H1 (cell line): Measurements from ENCODE around the gene SLC25A26. TPM values are rescaled to one million over a fixed set of nuclear protein-coding genes. Genes with fewer than 3 reads are reported as not detected.

Experiments
- CTCF ChIA-PET: fragments of 300-600 bp; sonication (Branson Sonifier 250); formaldehyde crosslinking; loops from one replicate; lab custom pipeline; 2021; ENCODE audit not compliant: partially characterized antibody; lab: Charles Lee
- POLR2A ChIA-PET: fragments of 300-600 bp; sonication (Branson Sonifier 250); formaldehyde crosslinking; loops from one replicate; lab custom pipeline; 2021; ENCODE audit warnings: inconsistent platforms; ENCODE audit not compliant: partially characterized antibody; lab: Charles Lee
- DNase-seq, 2 experiments: peaks; one replicate each; pipeline versions ENCODE4 v3.0.0 to v3.0.0-alpha.2; 2010 to 2022; ENCODE audit warnings: low spot score in 2 of 2, low read depth in 1 of 2, mixed read lengths in 1 of 2
- FAIRE-seq: peaks from 2 replicates; lab custom pipeline; 2011; peaks lifted over from hg19 to GRCh38; lab: Jason Lieb, UNC
- H2AFZ ChIP-seq: 2 replicates; pipeline ENCODE4 v1.8.1; 2012; ENCODE audit warnings: low read length, inconsistent platforms
- H2AK5ac ChIP-seq: 2 replicates; pipeline ENCODE4 v1.6.1; 2013; ENCODE audit warnings: low read depth, low read length
- H2BK120ac ChIP-seq: replicated peaks from 2 replicates; pipeline ENCODE3; 2013; ENCODE audit warnings: low read depth, low read length, inconsistent platforms
- H2BK12ac ChIP-seq: 2 replicates; pipeline ENCODE4 v1.6.1; 2013; ENCODE audit warnings: low read depth, low read length
- H2BK15ac ChIP-seq: 2 replicates; pipeline ENCODE4 v1.6.1; 2013; ENCODE audit warnings: low read length
- H2BK20ac ChIP-seq: 2 replicates; pipeline ENCODE4 v1.6.1; 2013; ENCODE audit warnings: low read length
- H2BK5ac ChIP-seq: 2 replicates; pipeline ENCODE4 v1.6.1; 2013; ENCODE audit warnings: low read depth, low read length
- H3K14ac ChIP-seq: 2 replicates; pipeline ENCODE4 v1.6.1; 2013; ENCODE audit warnings: inconsistent platforms; ENCODE audit not compliant: insufficient read length
- H3K18ac ChIP-seq: 2 replicates; pipeline ENCODE4 v1.6.1; 2013; ENCODE audit warnings: low read length; ENCODE audit errors: extremely low read depth
- H3K23ac ChIP-seq: 2 replicates; pipeline ENCODE4 v1.6.1; 2013; ENCODE audit warnings: inconsistent platforms; ENCODE audit not compliant: insufficient read length
- H3K23me2 ChIP-seq: 2 replicates; pipeline ENCODE4 v1.6.1; 2013; ENCODE audit warnings: low read depth, low read length
- H3K27ac ChIP-seq: 2 replicates; pipeline ENCODE4 v1.6.1; 2011; ENCODE audit warnings: low read depth, low read length, inconsistent platforms
- H3K27me3 ChIP-seq, 4 experiments: replicated peaks in 1 of 4; 1 replicate in 1 of 4; 2 replicates in 3 of 4; pipeline versions ENCODE4 v1.6.1 to v1.8.1; 2011 to 2013; ENCODE audit warnings: low read length in 3 of 4, mild to moderate bottlenecking in 3 of 4, inconsistent platforms in 2 of 4, mixed read lengths in 2 of 4, moderate library complexity in 1 of 4; ENCODE audit not compliant: control insufficient read depth in 3 of 4, insufficient read depth in 3 of 4; ENCODE audit errors: extremely low read depth in 1 of 4
- H3K36me3 ChIP-seq, 4 experiments: 2 replicates each; pipeline versions ENCODE4 v1.6.1 to v1.8.1; 2011 to 2013; ENCODE audit warnings: mild to moderate bottlenecking in 4 of 4, low read length in 3 of 4, moderate library complexity in 2 of 4, control low read depth in 1 of 4, inconsistent platforms in 1 of 4; ENCODE audit not compliant: insufficient read depth in 4 of 4, control insufficient read depth in 2 of 4
- H3K4ac ChIP-seq: replicated peaks from 2 replicates; pipeline ENCODE3; 2013; ENCODE audit warnings: low read length, low read depth, mixed read lengths, inconsistent platforms; ENCODE audit not compliant: insufficient read length
- H3K4me1 ChIP-seq, 4 experiments: replicated peaks in 1 of 4; 1 replicate in 1 of 4; 2 replicates in 3 of 4; pipeline versions ENCODE4 v1.6.1 to v1.8.1; 2011 to 2013; ENCODE audit warnings: low read length in 3 of 4, inconsistent platforms in 2 of 4, mixed read lengths in 1 of 4; ENCODE audit not compliant: insufficient read depth in 4 of 4, control insufficient read depth in 3 of 4
- H3K4me2 ChIP-seq, 2 experiments: 2 replicates each; pipeline versions ENCODE4 v1.6.1 to v1.8.1; 2011 to 2013; ENCODE audit warnings: low read depth in 2 of 2, low read length in 2 of 2, control low read depth in 1 of 2, inconsistent platforms in 1 of 2, mild to moderate bottlenecking in 1 of 2; ENCODE audit not compliant: insufficient read depth in 1 of 2
- H3K4me3 ChIP-seq, 4 experiments: fragments of 200-600, 300-600 bp in 1 of 4; sonication (generic), shearing (Covaris generic), sonication (Bioruptor Twin) in 1 of 4; 2 replicates each; pipeline versions ENCODE4 v1.5.1 to v1.8.1; 2011 to 2016; ENCODE audit warnings: low read length in 4 of 4, low read depth in 3 of 4, control low read depth in 2 of 4, inconsistent platforms in 2 of 4, mild to moderate bottlenecking in 2 of 4, mixed read lengths in 1 of 4, moderate library complexity in 1 of 4; ENCODE audit not compliant: insufficient read depth in 2 of 4; ENCODE audit errors: extremely low read depth in 1 of 4
- H3K56ac ChIP-seq: replicated peaks from 2 replicates; pipeline ENCODE3; 2013; ENCODE audit warnings: low read depth, mild to moderate bottlenecking, mixed read lengths, low read length, inconsistent platforms; ENCODE audit not compliant: insufficient read length
- H3K79me1 ChIP-seq: 2 replicates; pipeline ENCODE4 v1.6.1; 2013; ENCODE audit warnings: low read depth, low read length, control low read depth
- H3K79me2 ChIP-seq, 2 experiments: 2 replicates each; pipeline versions ENCODE4 v1.6.1 to v1.8.1; 2012 to 2013; ENCODE audit warnings: low read length in 2 of 2, mild to moderate bottlenecking in 2 of 2, inconsistent platforms in 1 of 2; ENCODE audit not compliant: insufficient read depth in 2 of 2, control insufficient read depth in 1 of 2
- H3K9ac ChIP-seq, 4 experiments: replicated peaks in 1 of 4; 1 replicate in 1 of 4; 2 replicates in 3 of 4; pipeline versions ENCODE4 v1.6.1 to v1.8.1; 2011 to 2013; ENCODE audit warnings: low read depth in 3 of 4, low read length in 3 of 4, control low read depth in 2 of 4, mild to moderate bottlenecking in 2 of 4, moderate library complexity in 2 of 4, inconsistent platforms in 1 of 4; ENCODE audit errors: extremely low read depth in 1 of 4
- H3K9me3 ChIP-seq, 2 experiments: 2 replicates each; pipeline versions ENCODE4 v1.6.1 to v1.8.1; 2012 to 2013; ENCODE audit warnings: mild to moderate bottlenecking in 2 of 2, moderate library complexity in 2 of 2, control low read depth in 1 of 2, inconsistent platforms in 1 of 2, low read depth in 1 of 2, low read length in 1 of 2, mixed read lengths in 1 of 2; ENCODE audit not compliant: insufficient read depth in 2 of 2
- H4K20me1 ChIP-seq, 2 experiments: replicated peaks in 1 of 2; 2 replicates each; pipeline versions ENCODE3 to v1.8.1; 2011 to 2013; ENCODE audit warnings: inconsistent platforms in 2 of 2, low read length in 2 of 2, mild to moderate bottlenecking in 1 of 2; ENCODE audit not compliant: insufficient read depth in 2 of 2, control insufficient read depth in 1 of 2
- H4K5ac ChIP-seq: 2 replicates; pipeline ENCODE4 v1.6.1; 2013; ENCODE audit warnings: low read length, low read depth, mixed read lengths, inconsistent platforms; ENCODE audit not compliant: insufficient read length
- H4K8ac ChIP-seq: 2 replicates; pipeline ENCODE4 v1.8.0; 2013; ENCODE audit warnings: mild to moderate bottlenecking, moderate library complexity, low read length, inconsistent platforms; ENCODE audit not compliant: insufficient read depth; ENCODE audit errors: extremely low read depth
- H4K91ac ChIP-seq: replicated peaks from 2 replicates; pipeline ENCODE3; 2013; ENCODE audit warnings: low read length, mixed read lengths, inconsistent platforms; ENCODE audit not compliant: insufficient read length
- ATF2 ChIP-seq: IDR thresholded peaks from 2 replicates; pipeline ENCODE4 v1.6.1; 2012; ENCODE audit warnings: low read length, inconsistent platforms
- ATF3 ChIP-seq: IDR thresholded peaks from 2 replicates; pipeline ENCODE4 v1.6.1; 2011; ENCODE audit warnings: low read depth, mild to moderate bottlenecking, low read length; ENCODE audit not compliant: insufficient read depth
- CEBPB ChIP-seq: IDR thresholded peaks from 2 replicates; pipeline ENCODE4 v1.6.1; 2012; ENCODE audit warnings: low read depth, low read length
- E2F6 ChIP-seq: IDR thresholded peaks from 2 replicates; pipeline ENCODE4 v1.6.1; 2012; ENCODE audit warnings: inconsistent platforms
- FOSL1 ChIP-seq: IDR thresholded peaks from 2 replicates; pipeline ENCODE4 v1.6.1; 2011; ENCODE audit warnings: mild to moderate bottlenecking, low read depth, low read length, moderate library complexity; ENCODE audit not compliant: insufficient read depth
- JUN ChIP-seq: IDR thresholded peaks from 2 replicates; pipeline ENCODE4 v1.6.1; 2011; ENCODE audit warnings: low read depth, mild to moderate bottlenecking, improper control_type of control experiment, low read length
- KDM1A ChIP-seq: fragments of 200-600, 300-600 bp; sonication (generic); IDR thresholded peaks from 2 replicates; pipeline ENCODE4 v1.7.1; 2016; ENCODE audit warnings: mild to moderate bottlenecking, low read length, borderline replicate concordance
- KDM5A ChIP-seq: fragments of 200-600 bp; IDR thresholded peaks from 2 replicates; pipeline ENCODE4 v1.7.1; 2012; ENCODE audit warnings: mild to moderate bottlenecking, low read length, inconsistent platforms, mixed read lengths
- POU5F1 ChIP-seq: IDR thresholded peaks from 2 replicates; pipeline ENCODE4 v1.6.1; 2011; ENCODE audit warnings: low read depth, mild to moderate bottlenecking, low read length, moderate library complexity
- SP4 ChIP-seq: IDR thresholded peaks from 2 replicates; pipeline ENCODE4 v1.6.1; 2012; ENCODE audit warnings: low read length, inconsistent platforms
- SUZ12 ChIP-seq: fragments of 200-600 bp; sonication (generic); IDR thresholded peaks from 2 replicates; pipeline ENCODE4 v1.6.1; 2012; ENCODE audit warnings: mild to moderate bottlenecking, inconsistent platforms, low read length, moderate library complexity, mixed read lengths
- WGBS, 2 experiments: shearing (Covaris generic) in 1 of 2; methylation state at CpG; one replicate each; pipeline versions ENCODE4 v1.1.6 to v1.1.7; 2013 to 2015; ENCODE audit warnings: low lambda C conversion rate in 2 of 2, mixed read lengths in 2 of 2, inconsistent platforms in 1 of 2, low coverage in 1 of 2, missing lambda C conversion rate in 1 of 2; ENCODE audit not compliant: insufficient replicate concordance in 2 of 2, insufficient coverage in 1 of 2, insufficient read length in 1 of 2; ENCODE audit errors: extremely low coverage in 1 of 2, missing lambda C conversion rate in 1 of 2; 5-methylcytosine and 5-hydroxymethylcytosine counted together
- polyA plus RNA-seq, 7 experiments: library from polyadenylated mRNA; depleted of rRNA in 3 of 7; stranded (reverse) in 5 of 7; unstranded in 2 of 7; fragments of >200 nt in 5 of 7; fragments of 200-250 nt in 2 of 7; gene quantifications; 1 replicate in 5 of 7; 2 replicates in 1 of 7; 4 replicates in 1 of 7; pipeline versions ENCODE4 v1.2.1 to v1.2.3, GENCODE V29; 2011 to 2013; ENCODE audit warnings: missing spikeins in 2 of 7, mixed read lengths in 2 of 7
- total RNA-seq: library from RNA; stranded (reverse); fragmentation: NEBNext Ultra II Directional; extraction: Animal tissue kit (Norgen Biotek cat#: 25700); gene quantifications from 2 replicates; pipeline ENCODE4 v1.2.1, GENCODE V29; 2021

SLC25A26 gene
- total and polyA plus RNA-seq, 2 of the 8 experiments (the other 6 are each of a cell fraction or from before 2014, with no cell fraction given) = 30.0 to 37.0 TPM

- Histone ChIP-seq H3K36me3 (no peaks in the 10 kb centered on the region), H3K79me2 (0 out of 4 replicates have a peak, but pooled peaks cover 0 to 3% of the 10 kb centered on the region in 2 experiments), H3K14ac (no peak overlapping the region), H2BK15ac (no peak overlapping the region), H3K4me3 (no peak overlapping the region), H3K23ac (no peak overlapping the region), H4K20me1 (no peaks in the 10 kb centered on the region), H4K91ac (no peak overlapping the region), H3K18ac (no peak overlapping the region), H3K27ac (no peak overlapping the region), H3K4me1 (peaks cover 0 to 5% (median 4%) of the 10 kb centered on the region in 4 experiments; a peak in 4 of 7 replicates), H3K9ac (no peak overlapping the region), H2BK20ac (no peak overlapping the region), H2BK12ac (no peak overlapping the region), H3K9me3 (no peaks in the 10 kb centered on the region), H3K23me2 (no peaks in the 10 kb centered on the region), H2BK5ac (no peak overlapping the region), H2AFZ (no peak overlapping the region), H2AK5ac (no peak overlapping the region), H3K4me2 (no peak overlapping the region; a peak in 1 of 4 replicates), H3K27me3 (no peaks in the 10 kb centered on the region), H3K79me1 (no peaks in the 10 kb centered on the region), H4K8ac (no peak overlapping the region), H4K5ac (no peak overlapping the region), H3K4ac (no peak overlapping the region), H3K56ac (no peak overlapping the region), H2BK120ac (no peak overlapping the region)
- ChIA-PET POLR2A (no interaction called here), CTCF (interaction anchor here (0.9 to 1.2 kb wide), 3 partner anchors 17 to 495 kb away, joined by 3 read pairs; no protein-coding TSS in a partner anchor)
- no peak for DNase-seq
- WGBS, 2 experiments = 61% methylated on average over 4 of the region's 4 CpGs; no CpG with 5 or more reads in 1 of the 2 experiments
- no peak for TF ChIP-seq SP4
- TF ChIP-seq FOSL1 = no peak
- TF ChIP-seq ATF2 = no peak
- no peak for TF ChIP-seq ATF3
- TF ChIP-seq E2F6 = no peak
- TF ChIP-seq KDM5A = no peak
- no peak for TF ChIP-seq CEBPB
- no peak for TF ChIP-seq KDM1A
- no peak for TF ChIP-seq JUN
- TF ChIP-seq SUZ12 = no peak
- TF ChIP-seq POU5F1 = no peak
- FAIRE-seq = no peak
Observed at GRCh38 chr3:66336333-66336766, 115.5 kb downstream of the SLC25A26 start.
